WTC11 (cell line): ENCODE data around the gene DCTD.

Experiments used
- ZNF317 ChIP-seq: sonication (generic); formaldehyde crosslinking; IDR thresholded peaks from 2 replicates; pipeline ENCODE4 v1.8.1; 2023; ENCODE audit warnings: low read depth, mild to moderate bottlenecking, moderate library complexity, missing genetic modification reagents, borderline replicate concordance
- TF ChIP-seq, protein P1 (sequence below): fragments of 200-600 bp; IDR thresholded peaks from 2 replicates; pipeline ENCODE4 v1.8.0; 2022; ENCODE audit warnings: antibody characterized with exemption

DNA sequence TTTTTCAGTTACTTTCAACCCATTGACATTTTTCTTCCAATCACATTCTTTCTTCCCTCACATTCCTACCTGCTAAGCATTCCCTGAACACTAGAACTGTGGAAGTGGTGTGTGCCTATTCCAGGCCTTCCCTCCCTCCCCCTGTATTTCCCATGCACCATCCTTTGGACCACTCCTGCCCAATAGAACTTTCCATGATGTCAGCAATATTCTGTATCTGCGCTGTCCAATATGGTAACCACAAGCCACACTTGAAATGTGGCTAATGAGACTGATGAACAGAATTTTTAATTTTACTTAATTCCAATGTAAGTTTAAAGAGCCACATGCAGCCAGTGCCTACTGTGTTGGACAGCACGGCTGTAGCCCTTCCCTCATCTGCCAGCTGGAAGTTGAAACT, 57.5 kb downstream of the DCTD start:
- TF ChIP-seq, protein P1, sequence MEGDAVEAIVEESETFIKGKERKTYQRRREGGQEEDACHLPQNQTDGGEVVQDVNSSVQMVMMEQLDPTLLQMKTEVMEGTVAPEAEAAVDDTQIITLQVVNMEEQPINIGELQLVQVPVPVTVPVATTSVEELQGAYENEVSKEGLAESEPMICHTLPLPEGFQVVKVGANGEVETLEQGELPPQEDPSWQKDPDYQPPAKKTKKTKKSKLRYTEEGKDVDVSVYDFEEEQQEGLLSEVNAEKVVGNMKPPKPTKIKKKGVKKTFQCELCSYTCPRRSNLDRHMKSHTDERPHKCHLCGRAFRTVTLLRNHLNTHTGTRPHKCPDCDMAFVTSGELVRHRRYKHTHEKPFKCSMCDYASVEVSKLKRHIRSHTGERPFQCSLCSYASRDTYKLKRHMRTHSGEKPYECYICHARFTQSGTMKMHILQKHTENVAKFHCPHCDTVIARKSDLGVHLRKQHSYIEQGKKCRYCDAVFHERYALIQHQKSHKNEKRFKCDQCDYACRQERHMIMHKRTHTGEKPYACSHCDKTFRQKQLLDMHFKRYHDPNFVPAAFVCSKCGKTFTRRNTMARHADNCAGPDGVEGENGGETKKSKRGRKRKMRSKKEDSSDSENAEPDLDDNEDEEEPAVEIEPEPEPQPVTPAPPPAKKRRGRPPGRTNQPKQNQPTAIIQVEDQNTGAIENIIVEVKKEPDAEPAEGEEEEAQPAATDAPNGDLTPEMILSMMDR, result no peak
- TF ChIP-seq ZNF317 (CRISPR knock-in tag), result no peak
